ENCODE data around the gene MAPRE2.
"Not testable (repeated sequence)": the region's sequence is repeated elsewhere in the genome, so short reads cannot be mapped to it uniquely, and the experiment has no call there.

MAPRE2 gene

GRCh38 chr18:35127201-35127600 lies 86.0 kb downstream of the MAPRE2 start:
- no peak for DNase-seq

GRCh38 chr18:35128675-35129074 lies 87.5 kb downstream of the MAPRE2 start:
- DNase-seq, result no peak

DNA sequence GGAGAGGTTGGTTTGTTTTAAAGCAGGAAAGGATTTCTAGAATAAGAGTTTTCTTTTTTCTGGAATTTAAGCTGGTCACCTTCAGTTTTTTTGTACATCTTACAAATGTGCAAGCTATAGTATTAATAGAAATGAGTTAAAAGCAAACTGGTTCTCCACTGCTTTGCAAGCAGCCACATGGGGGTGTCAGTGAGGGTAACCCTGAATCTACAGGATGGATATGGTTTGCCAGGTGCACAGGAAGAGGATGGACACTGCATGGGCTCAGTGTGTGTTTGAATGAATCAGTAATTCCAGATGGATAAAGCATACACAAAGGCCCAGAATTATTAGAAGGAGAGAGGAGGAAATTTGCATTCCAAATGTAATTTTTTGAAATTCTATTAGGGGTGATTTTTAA lies 89.0 kb downstream of the MAPRE2 start:
- no peak for DNase-seq

- no peak for DNase-seq
Measured at GRCh38 chr18:35131387-35132020, 90.3 kb downstream of the MAPRE2 start.

GRCh38 chr18:35132021-35132902 lies 91.0 kb downstream of the MAPRE2 start:
- no peak for DNase-seq

DNA sequence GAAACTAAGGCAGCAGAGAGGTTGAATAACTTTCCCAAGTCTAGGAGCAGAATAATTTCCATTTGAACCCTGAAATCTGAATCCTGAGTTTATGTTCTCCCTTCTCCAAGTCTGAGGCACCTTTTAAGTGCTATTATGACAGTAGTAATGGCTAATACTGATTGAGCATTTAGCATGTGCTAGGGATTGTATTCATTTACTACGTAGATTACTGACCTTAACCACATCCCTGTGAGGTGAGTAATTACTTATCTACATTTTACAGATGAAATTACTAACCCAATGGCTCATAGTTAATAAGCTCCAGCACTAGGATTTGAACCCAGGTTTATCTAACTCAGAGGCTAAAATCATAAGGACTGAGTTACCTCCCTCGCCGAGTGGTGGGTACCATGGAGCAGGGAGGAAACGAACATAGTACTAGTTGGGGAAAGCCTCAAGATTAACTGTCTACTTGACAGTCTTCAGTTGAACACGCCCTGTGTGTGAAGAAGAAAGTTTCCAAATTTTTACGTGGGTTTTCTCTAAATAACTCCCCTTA lies 93.0 kb downstream of the MAPRE2 start:
- no peak for DNase-seq

DNA sequence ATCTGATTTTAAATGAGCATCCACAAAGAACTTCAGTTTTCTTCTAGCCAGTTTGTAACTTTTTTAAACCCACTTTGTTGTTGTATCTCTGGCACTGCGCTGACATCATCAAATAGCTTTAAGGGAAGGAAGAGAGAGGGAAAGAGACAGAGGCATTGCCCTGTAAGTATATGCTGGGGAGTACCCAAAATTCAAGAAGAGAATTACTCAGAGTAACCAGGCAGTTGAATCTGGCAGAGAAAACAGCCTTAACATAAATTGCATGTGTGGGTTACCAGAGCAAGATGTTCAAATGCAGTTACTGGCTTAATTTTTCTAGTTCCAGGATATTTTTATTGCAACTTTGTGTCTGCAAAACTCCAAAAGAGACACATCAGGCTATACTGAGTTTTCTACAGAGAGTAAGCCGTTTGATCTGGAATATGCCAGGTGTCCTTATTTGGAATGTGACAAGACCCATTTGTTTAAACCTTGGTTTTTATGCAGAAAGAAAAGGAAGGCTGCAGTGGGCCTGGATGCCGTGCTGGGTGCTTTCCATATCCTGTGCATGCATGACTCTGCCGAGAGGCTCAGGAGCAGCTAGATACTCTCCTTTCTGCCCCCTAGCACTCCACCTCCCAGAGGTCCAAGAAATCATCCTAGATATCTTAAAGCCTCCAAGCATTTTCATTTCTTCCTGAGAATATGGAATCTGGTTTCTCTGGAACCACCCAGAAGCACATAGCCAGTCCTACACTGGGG lies 93.7 kb downstream of the MAPRE2 start:
- DNase-seq, result no peak

DNA sequence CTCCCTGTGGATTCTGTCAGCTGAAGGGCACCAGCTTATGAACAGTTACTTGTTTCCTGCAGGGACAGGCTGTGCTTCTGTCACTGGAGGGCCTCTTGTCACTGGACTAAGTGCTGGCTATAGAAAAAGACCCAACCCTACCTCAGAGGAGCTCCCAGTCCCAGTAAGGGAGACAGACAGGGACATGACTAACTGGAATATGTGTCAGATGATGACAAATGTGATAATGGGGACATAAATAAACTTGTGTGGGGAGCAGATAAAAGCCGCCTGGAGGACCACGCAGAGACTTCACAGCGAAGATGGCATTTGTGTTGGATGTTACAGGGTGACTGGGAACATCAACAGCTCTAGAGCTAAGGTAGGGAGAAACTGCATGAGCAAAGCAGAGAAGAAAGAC lies 95.0 kb downstream of the MAPRE2 start:
- no peak for DNase-seq

GRCh38 chr18:35136885-35137284 lies 95.7 kb downstream of the MAPRE2 start:
- no peak for DNase-seq

DNA sequence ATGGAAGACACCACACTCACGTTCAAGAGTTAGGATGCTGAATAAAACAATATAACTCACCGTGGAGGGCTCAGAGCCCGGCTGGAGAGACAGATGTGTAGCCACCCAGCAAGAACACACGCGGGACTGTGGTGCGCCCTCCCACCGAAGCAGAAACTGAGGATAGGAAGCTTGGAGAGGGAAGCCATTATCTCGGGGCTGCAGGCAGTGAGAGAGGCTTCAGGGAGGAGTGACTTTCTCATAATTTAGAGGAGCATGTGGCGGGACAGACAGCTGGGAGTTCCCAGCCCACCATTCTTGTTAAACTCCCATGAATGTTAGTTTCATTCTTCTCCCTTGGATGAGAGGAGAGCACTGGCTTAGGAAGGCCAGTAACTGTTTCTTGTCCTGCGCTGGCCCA lies 96.4 kb downstream of the MAPRE2 start:
- no peak for DNase-seq

DNA sequence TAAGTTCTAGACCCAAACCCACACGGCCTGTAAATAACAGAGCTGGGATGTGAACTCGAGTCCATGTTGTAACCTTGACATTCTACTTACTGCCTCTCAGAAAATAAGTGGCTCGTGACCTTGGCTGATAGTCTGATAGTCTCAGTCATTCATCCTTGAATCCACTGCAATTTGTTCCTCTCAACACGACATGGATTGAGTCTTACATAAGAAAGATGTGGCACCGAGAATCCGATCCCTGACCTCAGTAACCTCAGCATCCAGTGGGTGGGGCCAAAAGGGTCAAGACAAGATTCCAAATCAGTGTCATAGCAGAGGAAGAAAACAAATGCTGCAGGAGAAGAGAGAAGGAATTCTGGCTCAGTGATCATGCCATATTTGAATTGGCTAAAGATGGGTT lies 97.6 kb downstream of the MAPRE2 start:
- DNase-seq, result no peak

GRCh38 chr18:35139517-35139916 lies 98.3 kb downstream of the MAPRE2 start:
- DNase-seq, result no peak

DNA sequence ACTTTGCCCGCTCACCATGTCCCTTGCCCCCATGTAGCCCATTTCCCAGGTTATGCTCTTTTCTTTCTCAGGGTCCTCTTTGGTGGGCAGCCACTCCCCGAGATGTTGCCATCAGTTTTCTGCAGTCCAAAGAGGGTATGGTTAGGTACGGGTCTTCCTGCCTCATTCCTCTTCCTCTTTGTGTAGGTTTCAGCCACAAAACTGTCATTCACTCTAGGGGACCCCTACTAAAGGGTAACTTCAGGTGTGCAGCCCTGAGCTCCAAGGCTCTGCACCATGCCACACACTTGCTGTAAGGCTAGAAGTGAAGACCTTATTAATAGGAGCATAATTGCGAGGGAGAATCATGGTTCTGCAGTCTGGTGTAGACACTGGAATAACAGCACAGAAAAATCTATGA lies 99.9 kb downstream of the MAPRE2 start:
- DNase-seq, result no peak

GRCh38 chr18:35141567-35142274 lies 100.5 kb downstream of the MAPRE2 start:
- no peak for DNase-seq

GRCh38 chr18:35142275-35142615 lies 101.0 kb downstream of the MAPRE2 start:
- no peak for DNase-seq

DNA sequence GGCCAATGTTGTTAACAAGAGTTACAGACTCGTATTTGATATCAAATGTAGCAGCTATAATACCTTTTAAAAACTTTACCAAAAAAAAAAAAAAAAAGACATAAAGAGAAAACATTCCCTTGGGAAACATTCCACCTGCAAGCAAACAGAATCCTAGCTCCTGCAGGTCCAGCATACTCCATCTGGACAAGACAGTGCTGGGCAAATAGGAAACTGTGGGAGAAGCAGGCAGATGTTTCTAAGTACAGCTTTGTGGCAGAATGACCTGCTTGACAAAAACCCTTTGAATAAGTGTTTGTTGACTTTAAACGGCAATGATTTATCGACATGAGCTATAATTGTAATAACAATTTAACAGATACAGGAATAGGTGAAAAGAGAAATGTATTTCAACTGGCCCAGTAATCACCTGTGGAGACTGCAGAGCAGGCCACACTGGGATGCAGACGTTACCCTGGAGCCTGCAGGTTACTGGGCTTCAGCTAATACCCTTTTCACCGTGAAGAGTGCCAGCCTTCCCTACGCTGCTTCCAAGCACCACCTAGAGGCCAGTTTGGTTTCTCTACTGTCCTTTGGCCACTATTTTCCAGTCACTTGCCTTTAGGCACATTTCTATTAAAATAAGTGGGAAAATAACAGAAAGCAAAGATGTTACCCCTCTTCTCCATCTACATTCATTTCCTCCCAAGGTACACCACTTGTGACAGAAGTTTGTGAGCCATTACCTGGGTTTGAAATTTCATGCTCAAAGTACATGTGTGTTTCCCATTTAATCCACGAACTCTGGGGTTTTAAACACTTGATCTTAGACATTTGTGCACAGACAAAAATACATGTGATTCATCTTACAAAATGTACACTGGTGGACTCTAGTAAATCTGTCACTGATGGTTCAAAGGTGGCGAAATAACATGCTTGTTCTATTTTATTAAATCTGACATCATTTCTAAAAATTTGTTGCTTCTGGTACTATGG lies 102.7 kb downstream of the MAPRE2 start:
- DNase-seq, result no peak

DNA sequence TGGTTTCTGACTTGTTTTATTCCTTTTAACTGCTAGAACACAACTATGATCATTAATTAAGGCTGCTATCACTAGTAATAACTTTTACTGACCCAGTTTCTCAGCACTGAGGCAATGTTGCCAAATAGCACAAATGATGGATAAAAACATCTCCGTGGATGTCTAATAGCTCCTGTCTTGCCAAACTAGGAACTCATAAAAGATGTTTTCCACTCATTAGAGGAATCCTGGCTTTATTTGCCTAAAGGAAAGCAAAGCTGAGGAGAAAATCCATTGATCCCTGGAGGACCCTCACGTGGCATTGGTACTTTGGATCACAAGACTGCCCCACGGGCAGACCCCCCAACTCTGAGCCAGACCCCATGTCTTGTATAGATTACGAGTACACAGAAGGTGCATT lies 103.5 kb downstream of the MAPRE2 start:
- no peak for DNase-seq

GRCh38 chr18:35150195-35150594 lies 109.0 kb downstream of the MAPRE2 start:
- DNase-seq, result not testable (repeated sequence)

DNA sequence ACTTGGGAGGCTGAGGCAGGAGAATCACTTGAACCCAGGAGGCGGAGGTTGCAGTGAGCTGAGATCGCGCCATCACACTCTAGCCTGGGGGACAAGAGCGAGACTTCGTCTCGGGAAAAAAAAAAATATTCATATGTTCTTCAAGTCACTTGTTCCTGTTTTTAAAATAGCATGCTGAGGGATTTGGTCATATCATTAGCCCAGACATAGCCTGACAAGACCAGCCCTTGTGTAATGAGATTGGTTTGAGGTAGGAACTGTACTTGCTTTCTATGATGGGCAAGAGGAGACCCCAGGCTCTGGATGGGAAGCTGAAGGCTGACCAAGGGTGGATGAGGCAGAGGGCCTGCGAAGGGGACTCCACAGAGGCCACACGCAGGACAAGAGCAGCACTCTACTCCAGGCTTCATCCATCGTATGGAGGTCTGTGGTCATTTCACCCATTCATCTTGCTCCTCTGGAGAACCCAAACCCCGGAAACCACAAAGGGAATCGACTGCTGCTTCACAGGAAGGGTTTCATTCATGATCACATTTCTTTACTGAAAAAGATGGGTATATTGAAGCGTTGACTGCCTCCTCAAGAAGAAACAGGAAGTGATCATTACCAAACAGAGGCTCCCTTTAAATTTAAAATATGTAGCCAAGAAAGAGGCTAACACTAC lies 112.5 kb downstream of the MAPRE2 start:
- no peak for DNase-seq

DNA sequence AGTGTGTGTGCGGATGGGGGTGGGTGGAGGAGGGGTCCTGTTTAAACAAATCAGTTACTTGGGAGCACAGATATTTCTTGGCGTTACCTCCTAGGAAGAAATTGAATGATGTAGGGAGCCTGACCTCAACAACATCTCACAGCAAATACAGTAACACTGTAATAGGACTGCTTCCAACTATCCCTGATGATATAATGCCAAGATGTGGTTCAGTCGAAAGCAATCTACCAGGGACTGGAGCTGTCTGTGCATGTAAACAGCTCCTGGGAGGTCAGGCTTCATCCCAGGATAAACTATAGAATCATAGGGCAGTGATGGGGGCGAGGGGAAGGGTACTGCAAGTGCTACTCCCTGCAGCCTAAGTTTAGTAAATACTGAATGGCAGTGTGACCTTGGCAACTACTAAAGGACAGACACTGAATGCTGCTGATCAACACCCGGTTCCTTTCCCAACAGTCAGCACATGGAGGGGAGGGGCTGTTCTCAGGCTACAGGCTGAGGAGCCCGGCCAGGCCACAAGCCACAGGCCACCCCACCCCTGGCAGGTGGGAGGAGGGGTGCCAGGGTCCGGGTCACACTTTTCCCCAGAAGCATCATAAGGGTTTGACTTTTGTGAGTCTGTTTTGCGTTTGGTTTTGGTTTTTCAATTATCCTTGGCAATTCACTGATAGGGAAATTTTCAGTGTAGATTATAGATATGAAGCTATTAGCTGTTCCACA lies 114.3 kb downstream of the MAPRE2 start:
- no peak for DNase-seq
